Esophagus mucosa (tissue), 1 donor: Measurements from ENCODE around the gene FREM3. TPM values are rescaled to one million over a fixed set of nuclear protein-coding genes. Genes with fewer than 3 reads are reported as not detected.

ENCODE experiments used
- ATAC-seq: fragments of 200-7000 bp; cut with Tn5 transposase; one replicate; pipeline ENCODE4 v1.9.1; 2020
- total RNA-seq: library from RNA; stranded (reverse); gene quantifications from one replicate; pipeline ENCODE4 v1.2.4, GENCODE V29; 2023
- donor health status: DM: yes; HTN: yes; CAD: no.

FREM3 gene
- total RNA-seq, 1 donor from 2014 or later = not detected

GRCh38 chr4:143667461-143667860 lies 33.0 kb downstream of the FREM3 start:
- no peak for ATAC-seq

GRCh38 chr4:143658336-143658735 lies 42.1 kb downstream of the FREM3 start:
- ATAC-seq = no peak

- no peak for ATAC-seq
Measured at GRCh38 chr4:143654571-143654970, 45.9 kb downstream of the FREM3 start.

GRCh38 chr4:143653031-143653430 lies 47.4 kb downstream of the FREM3 start:
- ATAC-seq = no peak

- no peak for ATAC-seq
Measured at GRCh38 chr4:143643399-143643798, 57.1 kb downstream of the FREM3 start.

GRCh38 chr4:143642611-143643010 lies 57.9 kb downstream of the FREM3 start:
- no peak for ATAC-seq

GRCh38 chr4:143641361-143641760 lies 59.1 kb downstream of the FREM3 start:
- ATAC-seq = no peak

GRCh38 chr4:143634763-143635162 lies 65.7 kb downstream of the FREM3 start:
- ATAC-seq = no peak

- ATAC-seq = no peak
Measured at GRCh38 chr4:143633833-143634232, 66.6 kb downstream of the FREM3 start.

GRCh38 chr4:143626134-143626911 lies 74.2 kb downstream of the FREM3 start:
- ATAC-seq = no peak

GRCh38 chr4:143625632-143626031 lies 74.8 kb downstream of the FREM3 start:
- ATAC-seq = no peak

- no peak for ATAC-seq
Measured at GRCh38 chr4:143623896-143624295, 76.6 kb downstream of the FREM3 start.

- no peak for ATAC-seq
Measured at GRCh38 chr4:143618811-143619210, 81.7 kb downstream of the FREM3 start.

- no peak for ATAC-seq
Measured at GRCh38 chr4:143617994-143618679, 82.3 kb downstream of the FREM3 start.

GRCh38 chr4:143616771-143617170 lies 83.7 kb downstream of the FREM3 start:
- ATAC-seq = no peak

- ATAC-seq = no peak
Measured at GRCh38 chr4:143609492-143609891, 91.0 kb downstream of the FREM3 start.

GRCh38 chr4:143606480-143606879 lies 94.0 kb downstream of the FREM3 start:
- ATAC-seq = no peak

GRCh38 chr4:143599827-143600226 lies 100.6 kb downstream of the FREM3 start:
- ATAC-seq = no peak

GRCh38 chr4:143598816-143599215 lies 101.7 kb downstream of the FREM3 start:
- ATAC-seq = no peak

GRCh38 chr4:143597276-143597675 lies 103.2 kb downstream of the FREM3 start:
- no peak for ATAC-seq

- no peak for ATAC-seq
Measured at GRCh38 chr4:143587703-143588102, 112.8 kb downstream of the FREM3 start.

- no peak for ATAC-seq
Measured at GRCh38 chr4:143586080-143586479, 114.4 kb downstream of the FREM3 start.

- ATAC-seq = no peak
Measured at GRCh38 chr4:143585548-143585947, 114.9 kb downstream of the FREM3 start.

GRCh38 chr4:143581331-143581946 lies 119.0 kb downstream of the FREM3 start:
- no peak for ATAC-seq
